Gastrocnemius medialis (tissue), 4 donors: ENCODE results near the gene WNK2. TPM values are rescaled to one million over a fixed set of nuclear protein-coding genes. Genes with fewer than 3 reads are reported as not detected.

ENCODE experiments used
- ATAC-seq, 2 donors: fragments of 150-250 bp; one replicate each; pipeline ENCODE4 v1.9.1; 2016
- DNase-seq, 2 donors: peaks; one replicate each; pipeline ENCODE4 v3.0.0-alpha.2; 2019
- H3K27ac ChIP-seq, 4 donors: fragments of 200-600 bp; sonication (generic); 1 replicate in 1 of 4; 2 replicates in 3 of 4; pipeline ENCODE4 v1.5.1; 2016 to 2018; ENCODE audit warnings: mild to moderate bottlenecking in 2 of 4, moderate library complexity in 1 of 4
- H3K27me3 ChIP-seq, 3 donors: fragments of 200-600 bp; sonication (generic) in 2 of 3; 1 replicate in 1 of 3; 2 replicates in 2 of 3; pipeline versions ENCODE4 v1.5.1 to v1.6.0; 2016 to 2019; ENCODE audit warnings: mild to moderate bottlenecking in 1 of 3, moderate library complexity in 1 of 3
- H3K36me3 ChIP-seq, 2 donors: fragments of 200-600 bp; sonication (generic) in 1 of 2; one replicate each; pipeline ENCODE4 v1.5.1; 2017 to 2018
- H3K4me1 ChIP-seq, 2 donors: fragments of 200-600 bp; sonication (generic) in 1 of 2; one replicate each; pipeline ENCODE4 v1.5.1; 2016 to 2017; ENCODE audit warnings: mild to moderate bottlenecking in 2 of 2
- H3K4me3 ChIP-seq, 4 donors: fragments of 200-600 bp; sonication (generic) in 3 of 4; 1 replicate in 1 of 4; 2 replicates in 3 of 4; pipeline ENCODE4 v1.5.1; 2016 to 2019; ENCODE audit warnings: mild to moderate bottlenecking in 2 of 4
- H3K9me3 ChIP-seq, 3 donors: fragments of 200-600 bp; sonication (generic) in 2 of 3; 1 replicate in 1 of 3; 2 replicates in 2 of 3; pipeline ENCODE4 v1.5.1; 2016 to 2019
- POLR2A ChIP-seq, 2 donors: fragments of 450-650 bp; IDR thresholded peaks; one replicate each; pipeline ENCODE4 v1.6.1; 2017; ENCODE audit warnings: antibody characterized with exemption in 2 of 2, mild to moderate bottlenecking in 2 of 2, moderate library complexity in 2 of 2
- in situ Hi-C, 4 donors: fragments of 200-750 bp; cut with MboI; loops; one replicate each; pipeline versions ENCODE4 v1.15.0 to v1.8.0; 2017; ENCODE audit warnings: low sequenced_read_pairs in 4 of 4
- intact Hi-C: fragments of 100-400 bp; cut with DNase I; formaldehyde crosslinking; loops from one replicate; pipeline ENCODE4 v1.15.1; 2023; ENCODE audit warnings: low total_unique reads
- total RNA-seq, 4 donors: library from RNA; depleted of rRNA; stranded (reverse); fragments of >200 nt; gene quantifications; one replicate each; pipeline versions ENCODE4 v1.1.0 to v1.2.3, GENCODE V29; 2016
- TF ChIP-seq, protein P1 (sequence below), 5 experiments: fragments of 450-650 bp in 3 of 5; fragments of 200-600 bp in 2 of 5; sonication (generic) in 2 of 5; IDR thresholded peaks in 4 of 5; conservative IDR thresholded peaks in 1 of 5; 1 replicate in 4 of 5; 2 replicates in 1 of 5; pipeline ENCODE4 v1.5.1; 2016 to 2019; ENCODE audit warnings: antibody characterized with exemption in 5 of 5, mild to moderate bottlenecking in 3 of 5, moderate library complexity in 3 of 5

WNK2 gene
- total RNA-seq, 4 donors from 2014 or later = 11.3 to 43.0 (median 24.7) TPM

DNA sequence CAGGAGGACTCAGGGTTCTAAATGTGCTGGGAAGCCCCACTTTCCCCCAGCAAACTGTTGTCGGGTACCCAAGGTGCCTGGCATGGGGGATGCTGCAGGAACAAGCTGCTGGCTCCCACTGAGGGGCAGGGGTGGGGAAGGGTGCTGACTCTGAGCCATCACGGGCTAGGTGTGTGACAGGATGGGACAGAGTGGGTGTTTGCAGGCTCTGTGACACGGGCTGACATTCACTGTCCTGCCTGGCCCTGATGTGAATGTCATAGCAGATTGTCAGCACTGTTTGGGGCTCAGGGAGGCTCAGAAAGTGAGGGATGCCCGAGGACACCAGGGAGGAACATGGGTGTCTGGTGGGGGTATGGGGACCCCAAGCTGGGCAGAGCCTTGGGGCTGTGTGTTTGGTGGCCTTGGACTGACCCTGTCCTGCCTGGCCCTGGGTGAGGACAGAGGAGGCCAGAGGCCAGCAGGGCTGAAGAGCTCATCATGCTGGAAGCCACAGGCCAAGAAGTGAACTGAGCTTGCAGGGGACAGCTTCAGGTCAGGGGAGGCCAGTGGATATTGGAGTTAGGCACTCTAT lies 20.6 kb downstream of the WNK2 start:
- in situ Hi-C loops (no loop called here), intact Hi-C loops (loop anchor here (5.0 kb wide), 2 partner anchors 42 to 363 kb away; no protein-coding TSS in a partner anchor)
- DNase-seq = no peak

DNA sequence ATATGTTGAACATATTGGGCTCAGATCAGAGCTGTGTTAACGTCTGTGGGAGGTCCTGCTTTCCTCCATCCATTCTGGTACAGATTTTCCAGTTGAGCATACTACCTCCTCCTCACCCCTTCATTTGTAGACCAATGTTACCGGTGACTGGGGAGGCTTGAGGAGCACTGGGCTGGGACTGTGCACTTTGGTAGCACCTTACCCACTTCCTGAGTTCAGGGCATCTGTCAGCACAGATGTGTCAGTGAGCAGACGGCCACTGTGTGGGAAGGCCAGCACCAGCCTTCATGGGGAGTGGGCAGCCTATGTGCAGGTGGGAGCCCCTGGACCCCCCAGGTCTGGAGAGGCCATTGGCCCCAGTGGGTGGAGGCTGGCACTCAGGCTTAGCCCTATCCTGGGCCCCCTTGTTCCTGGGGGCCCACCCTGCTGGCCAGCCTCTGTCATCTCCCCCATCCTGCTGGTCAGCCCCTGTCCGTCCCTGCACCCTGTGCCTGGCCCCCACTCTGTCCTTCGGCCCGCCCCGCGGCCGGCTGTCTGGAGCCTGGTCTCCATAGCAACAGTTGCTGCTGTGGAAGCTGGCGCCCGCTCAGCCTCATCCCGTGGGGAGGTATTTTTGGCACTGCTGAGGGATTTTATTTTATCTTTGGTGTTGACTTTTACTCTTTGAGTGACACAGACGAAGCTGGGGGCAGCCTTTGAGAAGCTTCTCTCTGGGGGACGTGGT lies 21.3 kb downstream of the WNK2 start:
- in situ Hi-C loops (no loop called here), intact Hi-C loops (loop anchor here (5.0 kb wide), 2 partner anchors 43 to 362 kb away; no protein-coding TSS in a partner anchor)
- TF ChIP-seq, protein P1, sequence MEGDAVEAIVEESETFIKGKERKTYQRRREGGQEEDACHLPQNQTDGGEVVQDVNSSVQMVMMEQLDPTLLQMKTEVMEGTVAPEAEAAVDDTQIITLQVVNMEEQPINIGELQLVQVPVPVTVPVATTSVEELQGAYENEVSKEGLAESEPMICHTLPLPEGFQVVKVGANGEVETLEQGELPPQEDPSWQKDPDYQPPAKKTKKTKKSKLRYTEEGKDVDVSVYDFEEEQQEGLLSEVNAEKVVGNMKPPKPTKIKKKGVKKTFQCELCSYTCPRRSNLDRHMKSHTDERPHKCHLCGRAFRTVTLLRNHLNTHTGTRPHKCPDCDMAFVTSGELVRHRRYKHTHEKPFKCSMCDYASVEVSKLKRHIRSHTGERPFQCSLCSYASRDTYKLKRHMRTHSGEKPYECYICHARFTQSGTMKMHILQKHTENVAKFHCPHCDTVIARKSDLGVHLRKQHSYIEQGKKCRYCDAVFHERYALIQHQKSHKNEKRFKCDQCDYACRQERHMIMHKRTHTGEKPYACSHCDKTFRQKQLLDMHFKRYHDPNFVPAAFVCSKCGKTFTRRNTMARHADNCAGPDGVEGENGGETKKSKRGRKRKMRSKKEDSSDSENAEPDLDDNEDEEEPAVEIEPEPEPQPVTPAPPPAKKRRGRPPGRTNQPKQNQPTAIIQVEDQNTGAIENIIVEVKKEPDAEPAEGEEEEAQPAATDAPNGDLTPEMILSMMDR (IDR thresholded peaks at IDR 0.05 in 4 of 5, conservative IDR thresholded peaks at IDR 0.05 in 1 of 5) = no peak
- no peak for TF ChIP-seq POLR2A (IDR thresholded peaks at IDR 0.05)
- no peaks in the 10 kb centered on the region for H3K27me3 ChIP-seq
- no peak overlapping the region for H3K4me3 ChIP-seq
- H3K27ac ChIP-seq = peak overlapping the region; percentile 82 to 90 (median 86)
- DNase-seq = peak in 1 of 2 donors; percentile 74
- no peaks in the 10 kb centered on the region for H3K36me3 ChIP-seq
- peak; percentile 19 to 45 for ATAC-seq
- peaks cover 63 to 71% of the 10 kb centered on the region in 2 donors for H3K4me1 ChIP-seq
- no peaks in the 10 kb centered on the region for H3K9me3 ChIP-seq

More for the DNA sequence above, 20.6 kb downstream of the WNK2 start:
- Histone ChIP-seq H3K4me1 (peaks cover 63 to 71% of the 10 kb centered on the region in 2 donors), H3K9me3 (no peaks in the 10 kb centered on the region), H3K36me3 (no peaks in the 10 kb centered on the region), H3K27ac (peak overlapping the region; percentile 82 to 90 (median 86)), H3K27me3 (no peaks in the 10 kb centered on the region), H3K4me3 (no peak overlapping the region)
- no peak for ATAC-seq
- no peak for TF ChIP-seq POLR2A (IDR thresholded peaks at IDR 0.05)
- TF ChIP-seq, protein P1 (IDR thresholded peaks at IDR 0.05 in 4 of 5, conservative IDR thresholded peaks at IDR 0.05 in 1 of 5) = no peak

DNA sequence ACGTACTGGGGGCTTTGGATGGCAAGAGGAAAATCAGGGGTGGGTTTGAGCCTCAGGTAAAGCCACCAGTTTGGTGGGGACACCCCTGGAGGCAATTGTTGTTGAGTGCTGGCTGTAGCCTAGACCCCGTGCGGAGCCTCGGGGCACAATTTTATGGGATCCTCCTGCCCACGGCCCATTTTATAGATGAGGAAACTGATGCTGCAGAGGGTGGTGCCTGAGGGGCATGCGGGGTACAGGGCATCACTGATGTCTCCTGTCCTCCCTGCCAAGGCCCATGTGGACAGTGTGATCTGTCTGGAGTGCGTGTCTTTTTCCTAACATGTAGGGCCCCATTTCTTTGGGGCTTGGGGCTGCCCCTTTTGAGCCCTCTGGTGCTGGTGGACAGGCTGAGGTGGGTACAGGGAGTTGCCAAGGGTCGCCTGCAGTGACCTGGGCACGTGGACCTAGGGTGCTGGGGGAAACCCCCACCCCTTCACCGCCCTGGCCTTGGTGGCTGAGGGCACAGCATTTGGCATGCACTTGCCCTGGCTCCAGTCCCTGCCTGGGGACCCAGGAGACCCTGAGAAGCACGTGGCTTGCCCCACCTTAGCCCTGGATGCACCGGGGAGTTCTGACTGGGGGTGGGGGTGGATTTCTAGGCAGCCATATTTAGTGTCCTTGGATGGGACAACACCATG lies 22.1 kb downstream of the WNK2 start:
- intact Hi-C loops (loop anchor here (5.0 kb wide), 2 partner anchors 44 to 361 kb away; no protein-coding TSS in a partner anchor), in situ Hi-C loops (no loop called here)
- ATAC-seq = no peak
- H3K27me3 ChIP-seq = no peaks in the 10 kb centered on the region
- H3K9me3 ChIP-seq = no peaks in the 10 kb centered on the region
- H3K27ac ChIP-seq = peak overlapping the region; percentile 82 to 90 (median 86)
- TF ChIP-seq, protein P1 (IDR thresholded peaks at IDR 0.05 in 4 of 5, conservative IDR thresholded peaks at IDR 0.05 in 1 of 5) = no peak
- TF ChIP-seq POLR2A (IDR thresholded peaks at IDR 0.05) = no peak
- peaks cover 61 to 70% of the 10 kb centered on the region in 2 donors for H3K4me1 ChIP-seq
- H3K36me3 ChIP-seq = no peaks in the 10 kb centered on the region
- no peak for DNase-seq
- no peak overlapping the region for H3K4me3 ChIP-seq

DNA sequence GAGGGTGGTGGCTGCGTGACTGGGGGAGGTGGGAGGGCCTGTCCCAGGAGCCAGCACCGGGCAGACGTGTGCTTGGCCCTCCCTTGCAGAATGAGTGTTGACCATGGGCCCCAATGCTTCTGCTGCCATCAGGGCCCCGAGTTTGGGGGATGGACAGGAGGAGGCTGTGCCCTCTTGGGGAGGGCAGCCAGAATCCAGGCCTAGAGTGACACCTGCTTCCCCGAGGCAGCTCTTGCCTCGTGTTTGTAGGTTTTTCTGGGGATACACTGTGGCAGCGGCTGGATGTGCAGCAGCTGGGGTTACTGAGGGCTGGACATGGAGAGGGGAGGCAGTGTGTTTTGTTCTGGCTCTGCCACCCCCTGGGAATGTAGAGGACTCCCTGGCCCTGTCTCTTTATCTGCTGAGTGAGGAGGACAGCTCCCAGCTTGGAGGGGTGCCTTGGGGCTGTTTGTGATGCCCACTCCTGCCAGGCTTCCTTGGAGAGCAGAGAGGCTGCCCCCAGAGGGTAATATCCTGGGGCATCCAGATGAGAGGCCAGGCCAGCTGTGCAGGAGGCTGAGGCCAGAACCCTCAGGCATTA lies 22.7 kb downstream of the WNK2 start:
- peak overlapping the region; percentile 82 to 90 (median 86) for H3K27ac ChIP-seq
- TF ChIP-seq POLR2A (IDR thresholded peaks at IDR 0.05) = no peak
- TF ChIP-seq, protein P1 (IDR thresholded peaks at IDR 0.05 in 4 of 5, conservative IDR thresholded peaks at IDR 0.05 in 1 of 5) = no peak
- in situ Hi-C loops (no loop called here), intact Hi-C loops (loop anchor here (5.0 kb wide), 2 partner anchors 44 to 361 kb away; no protein-coding TSS in a partner anchor)
- DNase-seq (no peak), ATAC-seq (no peak)
- no peaks in the 10 kb centered on the region for H3K9me3 ChIP-seq
- H3K36me3 ChIP-seq = no peaks in the 10 kb centered on the region
- H3K4me3 ChIP-seq = no peak overlapping the region
- H3K27me3 ChIP-seq = no peaks in the 10 kb centered on the region
- H3K4me1 ChIP-seq = peaks cover 58 to 63% of the 10 kb centered on the region in 2 donors
